SK-N-MC (cell line): ENCODE data around the gene CMSS1.

Experiments
- EZH2 ChIP-seq: fragments of 200-600 bp; sonication (generic); IDR thresholded peaks from one replicate; pipeline ENCODE4 v1.6.1; 2017; ENCODE audit warnings: antibody characterized with exemption
- POLR2AphosphoS5 ChIP-seq: IDR thresholded peaks from 2 replicates; pipeline ENCODE4 v1.6.1; 2012; ENCODE audit warnings: mild to moderate bottlenecking, low read depth, low read length, borderline replicate concordance

- TF ChIP-seq EZH2 (no peak), POLR2AphosphoS5 (no peak)
Observed at GRCh38 chr3:100104817-100105413, 287.3 kb downstream of the CMSS1 start.
